HCT116 (cell line): ENCODE data around the gene PDE1C. TPM values are rescaled to one million over a fixed set of nuclear protein-coding genes. Genes with fewer than 3 reads are reported as not detected.

Experiments used
- ATAC-seq: fragments of 200-7000 bp; cut with Tn5 transposase; 2 replicates; pipeline ENCODE4 v1.9.1; 2020; ENCODE audit warnings: mild to moderate bottlenecking, moderate library complexity
- BruUV-seq: library from RNA; stranded (reverse); fragments of 400-500 nt; replicated peaks from 2 replicates; lab custom pipeline; 2021; lab: Mats Ljungman, UMichigan
- CTCF ChIA-PET: fragments of 300-600 bp; sonication (Branson Sonifier 250); formaldehyde crosslinking; loops from one replicate; lab custom pipeline; 2021; ENCODE audit warnings: antibody characterized with exemption; lab: Charles Lee
- POLR2A ChIA-PET: fragments of 300-600, 350-600 bp; sonication (Branson Sonifier 250); formaldehyde crosslinking; loops from one replicate; lab custom pipeline; 2021; ENCODE audit warnings: antibody characterized with exemption; lab: Charles Lee
- RAD21 ChIA-PET, 2 experiments: fragments of 300-600 bp; sonication (Branson Sonifier 250); formaldehyde crosslinking; loops; one replicate each; lab custom pipeline; 2023; ENCODE audit warnings: low total read pairs in 2 of 2; ENCODE audit not compliant: uncharacterized antibody in 2 of 2, unreplicated experiment in 2 of 2, low non-redundant PET in 1 of 2; lab: Charles Lee
- DNase-seq: peaks from one replicate; pipeline ENCODE4 v3.0.0-alpha.2; 2010; ENCODE audit warnings: low read depth, low spot score
- H2AFZ ChIP-seq: fragments of 200-600 bp; shearing (Covaris generic), sonication (generic); 2 replicates; pipeline ENCODE4 v1.6.1; 2017; ENCODE audit warnings: low read depth, mixed run types, mixed read lengths, antibody characterized with exemption, low read length; ENCODE audit not compliant: poor library complexity, severe bottlenecking
- H3K27ac ChIP-seq: 2 replicates; pipeline ENCODE4 v1.5.1; 2012; ENCODE audit warnings: low read depth, low read length
- H3K27me3 ChIP-seq: fragments of 200-600 bp; sonication (generic); 2 replicates; pipeline ENCODE4 v1.6.1; 2016; ENCODE audit warnings: mixed run types, low read length, mixed read lengths; ENCODE audit not compliant: insufficient read depth
- H3K36me3 ChIP-seq, 2 experiments: fragments of 200-500 bp in 1 of 2; fragments of 200-600 bp in 1 of 2; sonication (Bioruptor generic) in 1 of 2; sonication (generic) in 1 of 2; 2 replicates each; pipeline versions ENCODE4 v1.5.1 to v1.6.1; 2014 to 2016; ENCODE audit warnings: low read length in 2 of 2, inconsistent platforms in 1 of 2, mixed read lengths in 1 of 2, mixed run types in 1 of 2; ENCODE audit not compliant: insufficient read depth in 2 of 2, control insufficient read depth in 1 of 2
- H3K4me1 ChIP-seq, 2 experiments: fragments of 200-600 bp in 1 of 2; sonication (generic) in 1 of 2; 2 replicates each; pipeline versions ENCODE4 v1.5.1 to v1.6.1; 2012 to 2017; ENCODE audit warnings: low read length in 2 of 2, inconsistent platforms in 1 of 2, mild to moderate bottlenecking in 1 of 2, mixed read lengths in 1 of 2, mixed run types in 1 of 2, moderate library complexity in 1 of 2; ENCODE audit not compliant: insufficient read depth in 2 of 2, control insufficient read depth in 1 of 2
- H3K4me2 ChIP-seq: fragments of 200-600 bp; sonication (generic); 2 replicates; pipeline ENCODE4 v1.6.1; 2017; ENCODE audit warnings: mixed run types, low read length, mixed read lengths
- H3K4me3 ChIP-seq, 2 experiments: fragments of 200-600 bp in 1 of 2; sonication (generic) in 1 of 2; replicated peaks in 1 of 2; 2 replicates each; pipeline ENCODE4 v1.5.1; 2011 to 2016; ENCODE audit warnings: low read length in 2 of 2, control low read depth in 1 of 2, low read depth in 1 of 2, mild to moderate bottlenecking in 1 of 2, mixed read lengths in 1 of 2, mixed run types in 1 of 2
- H3K79me2 ChIP-seq: fragments of 200-600 bp; sonication (generic); 2 replicates; pipeline ENCODE4 v1.6.1; 2017; ENCODE audit warnings: mild to moderate bottlenecking, mixed run types, low read length, moderate library complexity, mixed read lengths; ENCODE audit not compliant: insufficient read depth
- H3K9ac ChIP-seq: fragments of 200-600 bp; sonication (generic); 2 replicates; pipeline ENCODE4 v1.6.1; 2016; ENCODE audit warnings: low read length, mixed read lengths
- H3K9me2 ChIP-seq: fragments of 200-600 bp; sonication (generic), shearing (Covaris generic); 2 replicates; pipeline ENCODE4 v1.6.1; 2017; ENCODE audit warnings: mixed run types, mild to moderate bottlenecking, moderate library complexity; ENCODE audit not compliant: insufficient read depth
- H3K9me3 ChIP-seq, 2 experiments: fragments of 200-500 bp in 1 of 2; fragments of 200-600 bp in 1 of 2; sonication (Bioruptor generic) in 1 of 2; sonication (generic) in 1 of 2; 2 replicates each; pipeline ENCODE4 v1.6.1; 2014 to 2017; ENCODE audit warnings: low read length in 2 of 2, mixed read lengths in 2 of 2, inconsistent platforms in 1 of 2, low read depth in 1 of 2, mild to moderate bottlenecking in 1 of 2, mixed run types in 1 of 2, moderate library complexity in 1 of 2; ENCODE audit not compliant: control insufficient read depth in 1 of 2, insufficient read depth in 1 of 2
- H4K20me1 ChIP-seq: fragments of 200-600 bp; sonication (generic), shearing (Covaris generic); 2 replicates; pipeline ENCODE4 v1.6.1; 2017; ENCODE audit warnings: mixed run types, mild to moderate bottlenecking, moderate library complexity; ENCODE audit not compliant: insufficient read depth
- CBX3 ChIP-seq: IDR thresholded peaks from 2 replicates; pipeline ENCODE4 v1.6.1; 2012; ENCODE audit warnings: low read depth
- CEBPB ChIP-seq: IDR thresholded peaks from 2 replicates; pipeline ENCODE4 v1.6.1; 2012; ENCODE audit warnings: low read depth
- EGR1 ChIP-seq: IDR thresholded peaks from 2 replicates; pipeline ENCODE4 v1.6.1; 2012; ENCODE audit warnings: low read depth
- ELF1 ChIP-seq: IDR thresholded peaks from 2 replicates; pipeline ENCODE4 v1.6.1; 2012; ENCODE audit warnings: low read depth, borderline replicate concordance
- EZH2 ChIP-seq: fragments of 200-600 bp; sonication (generic); IDR thresholded peaks from 2 replicates; pipeline ENCODE4 v1.6.1; 2017; ENCODE audit warnings: antibody characterized with exemption, mixed run types
- EZH2phosphoT487 ChIP-seq: fragments of 200-600 bp; IDR thresholded peaks from 2 replicates; pipeline ENCODE4 v1.6.1; 2018; ENCODE audit warnings: antibody characterized with exemption, borderline replicate concordance
- FOSL1 ChIP-seq: IDR thresholded peaks from 2 replicates; pipeline ENCODE4 v1.6.1; 2012; ENCODE audit warnings: low read depth
- JUND ChIP-seq: IDR thresholded peaks from 2 replicates; pipeline ENCODE4 v1.6.1; 2012
- POLR2A ChIP-seq: IDR thresholded peaks from 2 replicates; pipeline ENCODE4 v1.7.0; 2011; ENCODE audit warnings: borderline replicate concordance; ENCODE audit not compliant: insufficient read depth, insufficient read length; ENCODE audit errors: extremely low read depth
- POLR2AphosphoS5 ChIP-seq: IDR thresholded peaks from 2 replicates; pipeline ENCODE4 v1.6.1; 2011; ENCODE audit warnings: mild to moderate bottlenecking, low read depth, low read length, moderate library complexity
- SIN3A ChIP-seq: IDR thresholded peaks from 2 replicates; pipeline ENCODE4 v1.6.1; 2012; ENCODE audit warnings: low read depth
- SP1 ChIP-seq: IDR thresholded peaks from 2 replicates; pipeline ENCODE4 v1.6.1; 2012; ENCODE audit warnings: low read depth
- SRF ChIP-seq: IDR thresholded peaks from 2 replicates; pipeline ENCODE4 v1.6.1; 2012; ENCODE audit warnings: low read depth
- TCF7L2 ChIP-seq: IDR thresholded peaks from 2 replicates; pipeline ENCODE4 v1.7.0; 2011; ENCODE audit warnings: borderline replicate concordance, inconsistent platforms; ENCODE audit not compliant: insufficient read depth, insufficient read length; ENCODE audit errors: extremely low read depth
- ZFX ChIP-seq: fragments of 450-650 bp; IDR thresholded peaks from 2 replicates; pipeline ENCODE4 v1.6.1; 2017
- ZNF274 ChIP-seq: fragments of 200-500 bp; sonication (Bioruptor generic); IDR thresholded peaks from 2 replicates; pipeline ENCODE4 v1.6.1; 2014; ENCODE audit warnings: mild to moderate bottlenecking, low read depth, low read length, inconsistent platforms
- intact Hi-C: fragments of 100-400 bp; cut with micrococcal nuclease; formaldehyde crosslinking; loops from 2 replicates; pipeline ENCODE4 v1.10.0; 2022
- total RNA-seq: library from RNA; stranded (reverse); gene quantifications from one replicate; pipeline ENCODE4 v1.2.1, GENCODE V29; 2021; ENCODE audit not compliant: unreplicated experiment
- TF ChIP-seq, protein P1 (sequence below): IDR thresholded peaks from 2 replicates; pipeline ENCODE4 v1.6.1; 2012; ENCODE audit warnings: low read depth
- TF ChIP-seq, protein P2 (sequence below): IDR thresholded peaks from 2 replicates; pipeline ENCODE4 v1.6.1; 2012
- TF ChIP-seq, protein P3 (sequence below), 3 experiments: fragments of 200-600 bp in 1 of 3; sonication (generic) in 1 of 3; IDR thresholded peaks in 2 of 3; conservative IDR thresholded peaks in 1 of 3; 2 replicates each; pipeline ENCODE4 v1.5.1; 2012 to 2017; ENCODE audit warnings: low read depth in 2 of 3, low read length in 2 of 3, antibody characterized with exemption in 1 of 3, borderline replicate concordance in 1 of 3, control low read depth in 1 of 3, mild to moderate bottlenecking in 1 of 3, mixed read lengths in 1 of 3, mixed run types in 1 of 3, moderate library complexity in 1 of 3; ENCODE audit not compliant: insufficient read depth in 1 of 3

Gene PDE1C
- total RNA-seq, 1 experiment from 2014 or later, result 0.17 TPM

DNA sequence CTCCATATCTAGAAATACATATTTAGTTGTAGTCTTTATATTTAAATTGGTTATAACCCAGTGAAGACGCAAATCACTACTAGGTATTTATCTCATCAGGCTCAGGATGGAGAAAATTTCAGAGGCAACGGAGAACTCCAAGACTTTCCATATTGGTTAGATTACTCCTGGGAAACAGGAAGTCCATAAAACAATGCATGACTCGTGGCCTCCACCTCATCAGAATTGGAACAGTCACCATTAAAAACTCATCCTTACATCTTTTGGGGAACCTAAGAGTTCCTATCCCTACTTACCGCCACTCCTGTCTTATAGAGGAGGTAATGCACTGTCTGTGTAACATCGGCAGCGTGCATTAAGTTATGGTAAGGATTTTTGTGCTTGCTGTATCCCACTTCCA, 205.6 kb downstream of the PDE1C start:
- Histone ChIP-seq H3K36me3 (no peaks in the 10 kb centered on the region), H3K9me3 (no peaks in the 10 kb centered on the region), H4K20me1 (no peaks in the 10 kb centered on the region), H3K79me2 (no peaks in the 10 kb centered on the region), H3K27me3 (no peaks in the 10 kb centered on the region), H2AFZ (no peak overlapping the region), H3K4me3 (no peak overlapping the region), H3K9me2 (no peaks in the 10 kb centered on the region), H3K4me1 (no peaks in the 10 kb centered on the region), H3K27ac (no peak overlapping the region), H3K4me2 (no peak overlapping the region), H3K9ac (no peak overlapping the region)
- DNase-seq, result no peak
- ChIA-PET POLR2A (no interaction called here), RAD21 (no interaction called here), CTCF (no interaction called here)
- no peak for ATAC-seq
- TF ChIP-seq TCF7L2, result no peak
- TF ChIP-seq EGR1, result no peak
- TF ChIP-seq ELF1, result no peak
- TF ChIP-seq EZH2, result no peak
- TF ChIP-seq, protein P1, sequence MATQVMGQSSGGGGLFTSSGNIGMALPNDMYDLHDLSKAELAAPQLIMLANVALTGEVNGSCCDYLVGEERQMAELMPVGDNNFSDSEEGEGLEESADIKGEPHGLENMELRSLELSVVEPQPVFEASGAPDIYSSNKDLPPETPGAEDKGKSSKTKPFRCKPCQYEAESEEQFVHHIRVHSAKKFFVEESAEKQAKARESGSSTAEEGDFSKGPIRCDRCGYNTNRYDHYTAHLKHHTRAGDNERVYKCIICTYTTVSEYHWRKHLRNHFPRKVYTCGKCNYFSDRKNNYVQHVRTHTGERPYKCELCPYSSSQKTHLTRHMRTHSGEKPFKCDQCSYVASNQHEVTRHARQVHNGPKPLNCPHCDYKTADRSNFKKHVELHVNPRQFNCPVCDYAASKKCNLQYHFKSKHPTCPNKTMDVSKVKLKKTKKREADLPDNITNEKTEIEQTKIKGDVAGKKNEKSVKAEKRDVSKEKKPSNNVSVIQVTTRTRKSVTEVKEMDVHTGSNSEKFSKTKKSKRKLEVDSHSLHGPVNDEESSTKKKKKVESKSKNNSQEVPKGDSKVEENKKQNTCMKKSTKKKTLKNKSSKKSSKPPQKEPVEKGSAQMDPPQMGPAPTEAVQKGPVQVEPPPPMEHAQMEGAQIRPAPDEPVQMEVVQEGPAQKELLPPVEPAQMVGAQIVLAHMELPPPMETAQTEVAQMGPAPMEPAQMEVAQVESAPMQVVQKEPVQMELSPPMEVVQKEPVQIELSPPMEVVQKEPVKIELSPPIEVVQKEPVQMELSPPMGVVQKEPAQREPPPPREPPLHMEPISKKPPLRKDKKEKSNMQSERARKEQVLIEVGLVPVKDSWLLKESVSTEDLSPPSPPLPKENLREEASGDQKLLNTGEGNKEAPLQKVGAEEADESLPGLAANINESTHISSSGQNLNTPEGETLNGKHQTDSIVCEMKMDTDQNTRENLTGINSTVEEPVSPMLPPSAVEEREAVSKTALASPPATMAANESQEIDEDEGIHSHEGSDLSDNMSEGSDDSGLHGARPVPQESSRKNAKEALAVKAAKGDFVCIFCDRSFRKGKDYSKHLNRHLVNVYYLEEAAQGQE, result no peak
- TF ChIP-seq SRF, result no peak
- no peak for TF ChIP-seq CBX3
- TF ChIP-seq ZFX, result no peak
- no peak for TF ChIP-seq CEBPB
- no peak for TF ChIP-seq SP1
- TF ChIP-seq SIN3A, result no peak
- TF ChIP-seq JUND, result no peak
- TF ChIP-seq, protein P2, sequence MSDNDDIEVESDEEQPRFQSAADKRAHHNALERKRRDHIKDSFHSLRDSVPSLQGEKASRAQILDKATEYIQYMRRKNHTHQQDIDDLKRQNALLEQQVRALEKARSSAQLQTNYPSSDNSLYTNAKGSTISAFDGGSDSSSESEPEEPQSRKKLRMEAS, result no peak
- TF ChIP-seq POLR2AphosphoS5, result no peak
- TF ChIP-seq ZNF274, result no peak
- no peak for TF ChIP-seq POLR2A
- TF ChIP-seq FOSL1, result no peak
- TF ChIP-seq EZH2phosphoT487, result no peak
- TF ChIP-seq, protein P3, sequence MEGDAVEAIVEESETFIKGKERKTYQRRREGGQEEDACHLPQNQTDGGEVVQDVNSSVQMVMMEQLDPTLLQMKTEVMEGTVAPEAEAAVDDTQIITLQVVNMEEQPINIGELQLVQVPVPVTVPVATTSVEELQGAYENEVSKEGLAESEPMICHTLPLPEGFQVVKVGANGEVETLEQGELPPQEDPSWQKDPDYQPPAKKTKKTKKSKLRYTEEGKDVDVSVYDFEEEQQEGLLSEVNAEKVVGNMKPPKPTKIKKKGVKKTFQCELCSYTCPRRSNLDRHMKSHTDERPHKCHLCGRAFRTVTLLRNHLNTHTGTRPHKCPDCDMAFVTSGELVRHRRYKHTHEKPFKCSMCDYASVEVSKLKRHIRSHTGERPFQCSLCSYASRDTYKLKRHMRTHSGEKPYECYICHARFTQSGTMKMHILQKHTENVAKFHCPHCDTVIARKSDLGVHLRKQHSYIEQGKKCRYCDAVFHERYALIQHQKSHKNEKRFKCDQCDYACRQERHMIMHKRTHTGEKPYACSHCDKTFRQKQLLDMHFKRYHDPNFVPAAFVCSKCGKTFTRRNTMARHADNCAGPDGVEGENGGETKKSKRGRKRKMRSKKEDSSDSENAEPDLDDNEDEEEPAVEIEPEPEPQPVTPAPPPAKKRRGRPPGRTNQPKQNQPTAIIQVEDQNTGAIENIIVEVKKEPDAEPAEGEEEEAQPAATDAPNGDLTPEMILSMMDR (IDR thresholded peaks at IDR 0.05 in 2 of 3, conservative IDR thresholded peaks at IDR 0.05 in 1 of 3; ENCODE audit: borderline replicate concordance in 1 of 3, insufficient read depth in 1 of 3, low read depth in 2 of 3, low read length in 2 of 3), result no peak
- no TSS peak for BruUV-seq
- intact Hi-C loops, result no loop called here
